ENCODE results near the gene PRKCZ. TPM values are rescaled to one million over a fixed set of nuclear protein-coding genes. Genes with fewer than 3 reads are reported as not detected.

PRKCZ gene
- total and polyA plus RNA-seq, 9 of the 15 experiments (the other 6 are each of a cell fraction or from before 2014, with no cell fraction given), result 0.07 to 3.1 (median 1.3) TPM

DNA sequence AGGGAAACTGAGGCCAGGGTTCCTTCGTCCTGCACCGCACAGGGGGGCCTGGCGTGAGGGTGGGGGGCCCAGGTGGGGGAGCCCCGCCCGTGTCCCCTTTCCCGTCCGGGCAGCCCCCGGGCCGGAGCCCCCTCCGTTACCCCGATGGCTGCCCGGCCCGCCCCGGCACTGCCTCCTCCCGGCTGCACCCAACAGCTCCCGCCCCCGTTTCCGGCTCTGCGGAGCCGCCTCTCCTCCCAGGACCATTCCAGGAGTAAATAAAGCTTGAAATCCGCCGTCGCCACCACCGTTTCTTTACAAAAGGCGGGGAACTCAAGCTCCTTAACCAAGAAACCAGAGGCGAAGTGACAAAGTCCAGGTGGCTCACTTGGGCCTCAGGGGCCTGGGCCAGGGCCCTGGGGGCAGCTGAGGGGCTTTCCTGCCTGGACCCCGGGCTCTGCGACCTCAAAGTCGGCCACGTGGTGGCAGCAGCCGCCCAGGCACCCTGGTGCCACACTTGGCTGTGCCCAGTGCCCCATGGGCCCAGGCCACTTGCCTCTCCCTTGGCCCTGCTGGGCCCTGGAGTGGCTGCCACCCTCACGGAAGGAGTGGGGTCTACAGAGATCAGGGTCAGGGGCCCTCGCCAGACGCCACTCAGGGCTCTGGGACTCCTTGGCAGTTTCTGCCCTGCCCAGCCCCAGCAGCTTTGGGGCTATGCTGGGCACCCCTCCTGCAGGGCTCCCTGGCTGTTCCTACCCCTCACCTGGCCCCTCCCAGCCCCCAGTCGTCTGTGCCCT is 144.9 kb downstream of the PRKCZ start (continued):
- TF ChIP-seq EP400 (IDR thresholded peaks at IDR 0.05), result peak; percentile 72; the same call in 1 of the 2 replicates
- peak in 1 of 2 experiments; percentile 39; a peak in 1 of 4 replicates for TF ChIP-seq SRF (CRISPR knock-in tag; IDR thresholded peaks at IDR 0.05)
- TF ChIP-seq HMGN3 (IDR thresholded peaks at IDR 0.05; ENCODE audit: borderline replicate concordance, extremely low read depth, insufficient read length, low read depth, low read length), result peak; percentile 91
- peak; percentile 97 to 99 for TF ChIP-seq RAD21 (CRISPR knock-in tag; conservative IDR thresholded peaks at IDR 0.05 in 1 of 2, IDR thresholded peaks at IDR 0.05 in 1 of 2)
- peak; percentile 32; the same call in 1 of the 2 replicates for TF ChIP-seq PML (IDR thresholded peaks at IDR 0.05; ENCODE audit: low read length)
- peak; percentile 89 for TF ChIP-seq CCNT2 (IDR thresholded peaks at IDR 0.05; ENCODE audit: borderline replicate concordance, extremely low read depth, insufficient read length, low read depth, low read length)
- TF ChIP-seq SIN3A (IDR thresholded peaks at IDR 0.05; ENCODE audit: borderline replicate concordance in 2 of 2, control insufficient read depth in 1 of 2, low read depth in 2 of 2, low read length in 2 of 2), result peak; percentile 52 to 62; a peak in 2 of 4 replicates
- TF ChIP-seq ZNF3 (CRISPR knock-in tag; IDR thresholded peaks at IDR 0.05), result no peak
- TF ChIP-seq, protein P1, sequence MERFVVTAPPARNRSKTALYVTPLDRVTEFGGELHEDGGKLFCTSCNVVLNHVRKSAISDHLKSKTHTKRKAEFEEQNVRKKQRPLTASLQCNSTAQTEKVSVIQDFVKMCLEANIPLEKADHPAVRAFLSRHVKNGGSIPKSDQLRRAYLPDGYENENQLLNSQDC (CRISPR knock-in tag; IDR thresholded peaks at IDR 0.05), result no peak
- TF ChIP-seq ZBTB17 (CRISPR knock-in tag; IDR thresholded peaks at IDR 0.05), result 0 out of 2 replicates have a peak, but pooled peaks have one; percentile 29
- peak; percentile 63; the same call in 1 of the 2 replicates for TF ChIP-seq BCOR (IDR thresholded peaks at IDR 0.05)
- TF ChIP-seq DMBX1 (CRISPR knock-in tag; IDR thresholded peaks at IDR 0.05; ENCODE audit: borderline replicate concordance), result peak; percentile 67; the same call in 1 of the 2 replicates
- TF ChIP-seq CUX1 (CRISPR knock-in tag; IDR thresholded peaks at IDR 0.05), result no peak
- peak; percentile 89 for TF ChIP-seq SP1 (CRISPR knock-in tag; IDR thresholded peaks at IDR 0.05)
- peak in 1 of 2 experiments; percentile 66; a peak in 1 of 4 replicates for TF ChIP-seq NONO (IDR thresholded peaks at IDR 0.05; ENCODE audit: low read depth in 2 of 2, low read length in 1 of 2)
- peak; percentile 45; the same call in 1 of the 2 replicates for TF ChIP-seq CBX1 (IDR thresholded peaks at IDR 0.05; ENCODE audit: low read depth)
- no peak for TF ChIP-seq CBX8 (IDR thresholded peaks at IDR 0.05; ENCODE audit: borderline replicate concordance, extremely low read depth, low read depth, low read length, poor library complexity, severe bottlenecking)
